Gastrocnemius medialis (tissue), 4 donors: Measurements from ENCODE around the gene SELENOO. TPM values are rescaled to one million over a fixed set of nuclear protein-coding genes. Genes with fewer than 3 reads are reported as not detected.

ENCODE experiments used
- ATAC-seq, 2 donors: fragments of 150-250 bp; one replicate each; pipeline ENCODE4 v1.9.1; 2016
- DNase-seq, 2 donors: peaks; one replicate each; pipeline ENCODE4 v3.0.0-alpha.2; 2019
- H3K27ac ChIP-seq, 4 donors: fragments of 200-600 bp; sonication (generic); 1 replicate in 1 of 4; 2 replicates in 3 of 4; pipeline ENCODE4 v1.5.1; 2016 to 2018; ENCODE audit warnings: mild to moderate bottlenecking in 2 of 4, moderate library complexity in 1 of 4
- H3K27me3 ChIP-seq, 3 donors: fragments of 200-600 bp; sonication (generic) in 2 of 3; 1 replicate in 1 of 3; 2 replicates in 2 of 3; pipeline versions ENCODE4 v1.5.1 to v1.6.0; 2016 to 2019; ENCODE audit warnings: mild to moderate bottlenecking in 1 of 3, moderate library complexity in 1 of 3
- H3K36me3 ChIP-seq, 2 donors: fragments of 200-600 bp; sonication (generic) in 1 of 2; one replicate each; pipeline ENCODE4 v1.5.1; 2017 to 2018
- H3K4me1 ChIP-seq, 2 donors: fragments of 200-600 bp; sonication (generic) in 1 of 2; one replicate each; pipeline ENCODE4 v1.5.1; 2016 to 2017; ENCODE audit warnings: mild to moderate bottlenecking in 2 of 2
- H3K4me3 ChIP-seq, 4 donors: fragments of 200-600 bp; sonication (generic) in 3 of 4; 1 replicate in 1 of 4; 2 replicates in 3 of 4; pipeline ENCODE4 v1.5.1; 2016 to 2019; ENCODE audit warnings: mild to moderate bottlenecking in 2 of 4
- H3K9me3 ChIP-seq, 3 donors: fragments of 200-600 bp; sonication (generic) in 2 of 3; 1 replicate in 1 of 3; 2 replicates in 2 of 3; pipeline ENCODE4 v1.5.1; 2016 to 2019
- CTCF ChIP-seq, 5 experiments: fragments of 450-650 bp in 3 of 5; fragments of 200-600 bp in 2 of 5; sonication (generic) in 2 of 5; IDR thresholded peaks in 4 of 5; conservative IDR thresholded peaks in 1 of 5; 1 replicate in 4 of 5; 2 replicates in 1 of 5; pipeline ENCODE4 v1.5.1; 2016 to 2019; ENCODE audit warnings: antibody characterized with exemption in 5 of 5, mild to moderate bottlenecking in 3 of 5, moderate library complexity in 3 of 5
- POLR2A ChIP-seq, 2 donors: fragments of 450-650 bp; IDR thresholded peaks; one replicate each; pipeline ENCODE4 v1.6.1; 2017; ENCODE audit warnings: antibody characterized with exemption in 2 of 2, mild to moderate bottlenecking in 2 of 2, moderate library complexity in 2 of 2
- in situ Hi-C, 4 donors: fragments of 200-750 bp; cut with MboI; loops; one replicate each; pipeline versions ENCODE4 v1.15.0 to v1.8.0; 2017; ENCODE audit warnings: low sequenced_read_pairs in 4 of 4
- intact Hi-C: fragments of 100-400 bp; cut with DNase I; formaldehyde crosslinking; loops from one replicate; pipeline ENCODE4 v1.15.1; 2023; ENCODE audit warnings: low total_unique reads
- total RNA-seq, 4 donors: library from RNA; depleted of rRNA; stranded (reverse); fragments of >200 nt; gene quantifications; one replicate each; pipeline versions ENCODE4 v1.1.0 to v1.2.3, GENCODE V29; 2016

SELENOO gene
- total RNA-seq, 4 donors from 2014 or later = 26.4 to 54.9 (median 34.0) TPM

- intact Hi-C loops = no loop called here
- no peak overlapping the region for H3K27ac ChIP-seq
- DNase-seq (no peak), ATAC-seq (no peak)
- H3K4me1 ChIP-seq = no peaks in the 10 kb centered on the region
- no peaks in the 10 kb centered on the region for H3K36me3 ChIP-seq
- H3K27me3 ChIP-seq = peaks cover 18 to 27% (median 24%) of the 10 kb centered on the region in 3 donors
- peak overlapping the region in 3 of 4 donors; percentile 40 to 50 (median 42) for H3K4me3 ChIP-seq
- no peaks in the 10 kb centered on the region for H3K9me3 ChIP-seq
- TF ChIP-seq CTCF (IDR thresholded peaks at IDR 0.05 in 4 of 5, conservative IDR thresholded peaks at IDR 0.05 in 1 of 5) (no peak), POLR2A (IDR thresholded peaks at IDR 0.05) (no peak)
- in situ Hi-C loops = no loop called here
Observed at GRCh38 chr22:50169181-50169759, 31.5 kb upstream of the SELENOO start.

- Histone ChIP-seq H3K4me3 (peak overlapping the region in 3 of 4 donors; percentile 40 to 50 (median 42)), H3K27me3 (peaks cover 18 to 27% (median 24%) of the 10 kb centered on the region in 3 donors), H3K4me1 (no peaks in the 10 kb centered on the region), H3K27ac (no peak overlapping the region), H3K36me3 (no peaks in the 10 kb centered on the region), H3K9me3 (no peaks in the 10 kb centered on the region)
- intact Hi-C loops = no loop called here
- TF ChIP-seq POLR2A (IDR thresholded peaks at IDR 0.05) (no peak), CTCF (IDR thresholded peaks at IDR 0.05 in 4 of 5, conservative IDR thresholded peaks at IDR 0.05 in 1 of 5) (no peak)
- in situ Hi-C loops = no loop called here
- DNase-seq (no peak), ATAC-seq (no peak)
Observed at GRCh38 chr22:50169774-50170341, 31.0 kb upstream of the SELENOO start.

GRCh38 chr22:50170453-50171318 is 30.1 kb upstream of the SELENOO start, which contains the start of gene PANX2:
Gene PANX2 (plus strand): TSS chr22:50170731. CDS start chr22:50170731, 0 bp downstream.
- no peak for DNase-seq
- Histone ChIP-seq H3K27ac (no peak within 1 kb of the TSS), H3K4me3 (peak within 1 kb of the TSS in 3 of 4 donors; percentile 40 to 50 (median 42)), H3K27me3 (peaks cover 19 to 27% (median 24%) of the 10 kb centered on the region in 3 donors), H3K4me1 (no peaks in the 10 kb centered on the region), H3K36me3 (no peaks in the 10 kb centered on the region), H3K9me3 (no peaks in the 10 kb centered on the region)
- intact Hi-C loops = no loop called here
- TF ChIP-seq POLR2A (IDR thresholded peaks at IDR 0.05) (no peak), CTCF (IDR thresholded peaks at IDR 0.05 in 4 of 5, conservative IDR thresholded peaks at IDR 0.05 in 1 of 5) (no peak)
- no peak for ATAC-seq
- in situ Hi-C loops = no loop called here

GRCh38 chr22:50171319-50171964 is 29.4 kb upstream of the SELENOO start:
- Histone ChIP-seq H3K27me3 (peaks cover 26 to 27% (median 26%) of the 10 kb centered on the region in 3 donors), H3K36me3 (no peaks in the 10 kb centered on the region), H3K4me3 (no peak overlapping the region), H3K9me3 (no peaks in the 10 kb centered on the region), H3K27ac (no peak overlapping the region), H3K4me1 (no peaks in the 10 kb centered on the region)
- TF ChIP-seq POLR2A (IDR thresholded peaks at IDR 0.05) (no peak), CTCF (IDR thresholded peaks at IDR 0.05 in 4 of 5, conservative IDR thresholded peaks at IDR 0.05 in 1 of 5) (no peak)
- in situ Hi-C loops = no loop called here
- ATAC-seq (no peak), DNase-seq (no peak)
- intact Hi-C loops = no loop called here
